Endothelial cell of umbilical vein (primary cell): Measurements from ENCODE around the gene EHMT1. TPM values are rescaled to one million over a fixed set of nuclear protein-coding genes. Genes with fewer than 3 reads are reported as not detected.

ENCODE experiments used
- BruUV-seq: library from RNA; stranded (reverse); fragments of 400-500 nt; replicated peaks from 2 replicates; lab custom pipeline; 2021; lab: Mats Ljungman, UMichigan
- CTCF ChIA-PET: fragments of 300-600, 350-600 bp; sonication (Branson Sonifier 250); formaldehyde crosslinking; loops from one replicate; lab custom pipeline; 2021; ENCODE audit warnings: antibody characterized with exemption, inconsistent platforms; lab: Charles Lee
- POLR2A ChIA-PET: fragments of 300-600, 350-600 bp; sonication (Branson Sonifier 250); formaldehyde crosslinking; loops from one replicate; lab custom pipeline; 2021; ENCODE audit warnings: antibody characterized with exemption, inconsistent platforms; lab: Charles Lee
- DNase-seq: peaks from one replicate; pipeline ENCODE4 v3.0.0-alpha.2; 2011; ENCODE audit warnings: low read depth, low spot score
- FAIRE-seq: peaks from 2 replicates; lab custom pipeline; 2011; peaks lifted over from hg19 to GRCh38; lab: Jason Lieb, UNC
- H2AFZ ChIP-seq: 2 replicates; pipeline ENCODE4 v1.6.0; 2012; ENCODE audit warnings: low read depth, low read length, control low read depth, inconsistent platforms
- H3K27ac ChIP-seq: 2 replicates; pipeline ENCODE4 v1.5.1; 2011; ENCODE audit warnings: low read depth, mild to moderate bottlenecking, control low read depth, low read length, moderate library complexity; ENCODE audit not compliant: insufficient read depth
- H3K27me3 ChIP-seq, 2 experiments: 2 replicates each; pipeline versions ENCODE4 v1.6.0 to v1.6.1; 2011; ENCODE audit warnings: low read length in 2 of 2, mixed read lengths in 1 of 2; ENCODE audit not compliant: control insufficient read depth in 2 of 2, insufficient read depth in 2 of 2
- H3K36me3 ChIP-seq, 2 experiments: 2 replicates in 1 of 2; 3 replicates in 1 of 2; pipeline ENCODE4 v1.5.1; 2011; ENCODE audit warnings: low read length in 2 of 2, mild to moderate bottlenecking in 1 of 2, moderate library complexity in 1 of 2; ENCODE audit not compliant: control insufficient read depth in 2 of 2, insufficient read depth in 2 of 2; ENCODE audit errors: extremely low read depth in 1 of 2
- H3K4me1 ChIP-seq: 3 replicates; pipeline ENCODE4 v1.5.1; 2011; ENCODE audit warnings: mild to moderate bottlenecking, low read length; ENCODE audit not compliant: control insufficient read depth, insufficient read depth; ENCODE audit errors: extremely low read depth
- H3K4me2 ChIP-seq: 2 replicates; pipeline ENCODE4 v1.6.1; 2011; ENCODE audit warnings: low read length, control low read depth, mixed read lengths; ENCODE audit not compliant: insufficient read depth
- H3K4me3 ChIP-seq, 3 experiments: fragments of 200-600 bp in 1 of 3; sonication (generic), shearing (Covaris generic) in 1 of 3; replicated peaks in 1 of 3; 2 replicates each; pipeline ENCODE4 v1.5.1; 2011 to 2016; ENCODE audit warnings: control low read depth in 3 of 3, low read length in 3 of 3, mild to moderate bottlenecking in 2 of 3, inconsistent platforms in 1 of 3, low read depth in 1 of 3, moderate library complexity in 1 of 3; ENCODE audit not compliant: insufficient read depth in 1 of 3
- H3K79me2 ChIP-seq: 2 replicates; pipeline ENCODE4 v1.6.0; 2012; ENCODE audit warnings: low read length, inconsistent platforms; ENCODE audit not compliant: control insufficient read depth, insufficient read depth
- H3K9ac ChIP-seq: replicated peaks from 2 replicates; pipeline ENCODE3; 2011; ENCODE audit warnings: low read length, control low read depth; ENCODE audit not compliant: insufficient read depth; ENCODE audit errors: extremely low read depth
- H3K9me1 ChIP-seq: replicated peaks from 3 replicates; pipeline ENCODE4 v1.6.0; 2011; ENCODE audit warnings: mild to moderate bottlenecking, low read length; ENCODE audit not compliant: control insufficient read depth, insufficient read depth; ENCODE audit errors: extremely low read depth
- H3K9me3 ChIP-seq: replicated peaks from 2 replicates; pipeline ENCODE4 v1.5.1; 2012; ENCODE audit warnings: low read length, inconsistent platforms; ENCODE audit not compliant: control insufficient read depth, insufficient read depth
- H4K20me1 ChIP-seq: replicated peaks from 2 replicates; pipeline ENCODE3; 2011; ENCODE audit warnings: mild to moderate bottlenecking, low read length; ENCODE audit not compliant: control insufficient read depth, insufficient read depth; ENCODE audit errors: extremely low read depth
- CTCF ChIP-seq, 2 donors: IDR thresholded peaks; 1 replicate in 1 of 2; 2 replicates in 1 of 2; pipeline ENCODE4 v1.5.1; 2011; ENCODE audit warnings: low read length in 2 of 2, mild to moderate bottlenecking in 2 of 2, moderate library complexity in 2 of 2, control low read depth in 1 of 2, inconsistent platforms in 1 of 2, low read depth in 1 of 2; ENCODE audit not compliant: insufficient read depth in 1 of 2; ENCODE audit errors: extremely low read depth in 1 of 2
- EZH2 ChIP-seq: IDR thresholded peaks from 2 replicates; pipeline ENCODE4 v1.6.1; 2012; ENCODE audit warnings: borderline replicate concordance, low read depth, mild to moderate bottlenecking, moderate library complexity, low read length, inconsistent platforms; ENCODE audit not compliant: severe bottlenecking
- FOS ChIP-seq: IDR thresholded peaks from 2 replicates; pipeline ENCODE4 v1.6.1; 2011; ENCODE audit warnings: mild to moderate bottlenecking, low read length, moderate library complexity, borderline replicate concordance; ENCODE audit not compliant: insufficient read depth
- GATA2 ChIP-seq: IDR thresholded peaks from 2 replicates; pipeline ENCODE4 v1.7.0; 2011; ENCODE audit warnings: low read depth, mild to moderate bottlenecking, moderate library complexity, mixed read lengths, low read length; ENCODE audit not compliant: insufficient read length, insufficient read depth
- JUN ChIP-seq: IDR thresholded peaks from 2 replicates; pipeline ENCODE4 v1.6.1; 2011; ENCODE audit warnings: borderline replicate concordance, low read depth; ENCODE audit not compliant: insufficient read length, insufficient read depth
- MYC ChIP-seq: IDR thresholded peaks from one replicate; pipeline ENCODE4 v1.6.1; 2011; ENCODE audit warnings: mild to moderate bottlenecking, low read depth, low read length
- POLR2A ChIP-seq: IDR thresholded peaks from 2 replicates; pipeline ENCODE4 v1.6.1; 2012; ENCODE audit warnings: low read depth, mild to moderate bottlenecking, control low read depth, low read length
- POLR2AphosphoS5 ChIP-seq: IDR thresholded peaks from 2 replicates; pipeline ENCODE4 v1.6.1; 2012; ENCODE audit warnings: low read depth, mild to moderate bottlenecking, control low read depth, low read length, moderate library complexity; ENCODE audit not compliant: insufficient read depth
- dilution Hi-C: fragments of 300-500 bp; cut with MboI; formaldehyde crosslinking; loops from one replicate; pipeline ENCODE4 v1.15.0; 2019; ENCODE audit warnings: low sequenced_read_pairs; ENCODE audit not compliant: extremely low pct_ligation_motif_present
- intact Hi-C: fragments of 100-400 bp; cut with micrococcal nuclease; formaldehyde crosslinking; loops from one replicate; pipeline ENCODE4 v1.10.0; 2022
- polyA plus RNA-seq, 4 experiments: library from polyadenylated mRNA; depleted of rRNA in 3 of 4; stranded (reverse) in 3 of 4; unstranded in 1 of 4; fragments of >200 nt; gene quantifications; 2 replicates each; pipeline versions ENCODE4 v1.2.1 to v1.2.3, GENCODE V29; 2011 to 2012; ENCODE audit warnings: missing spikeins in 1 of 4
- total RNA-seq: library from RNA; stranded (reverse); gene quantifications from 2 replicates; pipeline ENCODE4 v1.2.3, GENCODE V29; 2021
- TF ChIP-seq, protein P1 (sequence below): IDR thresholded peaks from 2 replicates; pipeline ENCODE4 v1.6.1; 2011; ENCODE audit not compliant: insufficient read depth, insufficient read length

Gene EHMT1
- total and polyA plus RNA-seq, 2 donors (not counting 3 experiments of a cell fraction or from before 2014, with no cell fraction given): 48.2 to 104 TPM

GRCh38 chr9:137630679-137631078 is 11.9 kb downstream of the EHMT1 start:
- H3K79me2 ChIP-seq: peaks cover 88% of the 10 kb centered on the region
- DNase-seq (no peak), FAIRE-seq (no peak)
- ChIA-PET CTCF (no interaction called here), POLR2A (no interaction called here)
- no peaks in the 10 kb centered on the region for H3K27me3 ChIP-seq
- no peak overlapping the region for H3K27ac ChIP-seq
- no TSS peak for BruUV-seq
- no peak overlapping the region for H2AFZ ChIP-seq
- no peak overlapping the region for H3K4me3 ChIP-seq
- no peaks in the 10 kb centered on the region for H3K36me3 ChIP-seq
- no peaks in the 10 kb centered on the region for H3K9me1 ChIP-seq
- no peak overlapping the region for H3K9ac ChIP-seq
- peaks cover 6% of the 10 kb centered on the region for H4K20me1 ChIP-seq
- H3K4me2 ChIP-seq: no peak overlapping the region
- no peak for TF ChIP-seq EZH2
- intact Hi-C loops: no loop called here
- peaks cover 22% of the 10 kb centered on the region for H3K4me1 ChIP-seq
- H3K9me3 ChIP-seq: no peaks in the 10 kb centered on the region
- dilution Hi-C loops: no loop called here

- Histone ChIP-seq H3K36me3 (no peaks in the 10 kb centered on the region), H3K9me3 (no peaks in the 10 kb centered on the region), H3K27ac (no peak overlapping the region), H3K4me3 (no peak overlapping the region), H3K9me1 (no peaks in the 10 kb centered on the region), H2AFZ (no peak overlapping the region), H3K4me2 (no peak overlapping the region), H3K4me1 (peaks cover 22% of the 10 kb centered on the region), H3K79me2 (peaks cover 90% of the 10 kb centered on the region), H3K27me3 (no peaks in the 10 kb centered on the region), H3K9ac (no peak overlapping the region), H4K20me1 (peaks cover 4% of the 10 kb centered on the region)
- TF ChIP-seq, protein P1, sequence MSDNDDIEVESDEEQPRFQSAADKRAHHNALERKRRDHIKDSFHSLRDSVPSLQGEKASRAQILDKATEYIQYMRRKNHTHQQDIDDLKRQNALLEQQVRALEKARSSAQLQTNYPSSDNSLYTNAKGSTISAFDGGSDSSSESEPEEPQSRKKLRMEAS: no peak
- TF ChIP-seq MYC (no peak), GATA2 (no peak), POLR2A (no peak), EZH2 (no peak), CTCF (IDR thresholded peaks at IDR 0.05; ENCODE audit: extremely low read depth in 1 of 2, insufficient read depth in 1 of 2, low read depth in 1 of 2, low read length in 2 of 2) (no peak), POLR2AphosphoS5 (no peak), FOS (no peak), JUN (no peak)
- BruUV-seq: no TSS peak
- no peak for DNase-seq
- ChIA-PET CTCF (no interaction called here), POLR2A (no interaction called here)
- no peak for FAIRE-seq
- intact Hi-C loops (no loop called here), dilution Hi-C loops (no loop called here)
Measured at GRCh38 chr9:137631345-137632229, 12.8 kb downstream of the EHMT1 start.
